ENCODE results near the gene IL10RB.
A peak's percentile ranks its signal among the peaks of the same experiment; 100 is the strongest.

The IL10RB gene

GRCh38 chr21:33324291-33325221 is 58.4 kb downstream of the IL10RB start, which contains the start of gene IFNAR1:
Gene IFNAR1, plus strand, starts transcription at chr21:33324970. Its CDS starts 86 bp downstream, at chr21:33325056.
- TF ChIP-seq ZNF565 (CRISPR knock-in tag; conservative IDR thresholded peaks at IDR 0.05; ENCODE audit: low read depth) (no peak), TCF4 (CRISPR knock-in tag; IDR thresholded peaks at IDR 0.05; ENCODE audit: borderline replicate concordance) (0 out of 2 replicates have a peak, but pooled peaks have one; percentile 15), ZFP3 (CRISPR knock-in tag; IDR thresholded peaks at IDR 0.05) (0 out of 2 replicates have a peak, but pooled peaks have one; percentile 49), ZC3H10 (CRISPR knock-in tag; IDR thresholded peaks at IDR 0.05) (no peak), OSR1 (CRISPR knock-in tag; IDR thresholded peaks at IDR 0.05) (no peak), SNAI2 (CRISPR knock-in tag; IDR thresholded peaks at IDR 0.05) (0 out of 2 replicates have a peak, but pooled peaks have one; percentile 6), GLIS3 (CRISPR knock-in tag; IDR thresholded peaks at IDR 0.05) (no peak), ARNTL (CRISPR knock-in tag; IDR thresholded peaks at IDR 0.05; ENCODE audit: borderline replicate concordance, low read depth) (no peak), PATZ1 (CRISPR knock-in tag; IDR thresholded peaks at IDR 0.05; ENCODE audit: borderline replicate concordance) (no peak), TSHZ2 (CRISPR knock-in tag; IDR thresholded peaks at IDR 0.05) (0 out of 2 replicates have a peak, but pooled peaks have one; percentile 37), BACH2 (CRISPR knock-in tag; IDR thresholded peaks at IDR 0.05; ENCODE audit: borderline replicate concordance) (no peak), CSDC2 (CRISPR knock-in tag; IDR thresholded peaks at IDR 0.05) (no peak)
- peak; percentile 89 for ATAC-seq

GRCh38 chr21:33325222-33326067 is 59.3 kb downstream of the IL10RB start:
- peak; percentile 62 for ATAC-seq
- TF ChIP-seq ISL1 (CRISPR knock-in tag; IDR thresholded peaks at IDR 0.05) = no peak
- TF ChIP-seq PATZ1 (CRISPR knock-in tag; IDR thresholded peaks at IDR 0.05; ENCODE audit: borderline replicate concordance) = no peak

DNA sequence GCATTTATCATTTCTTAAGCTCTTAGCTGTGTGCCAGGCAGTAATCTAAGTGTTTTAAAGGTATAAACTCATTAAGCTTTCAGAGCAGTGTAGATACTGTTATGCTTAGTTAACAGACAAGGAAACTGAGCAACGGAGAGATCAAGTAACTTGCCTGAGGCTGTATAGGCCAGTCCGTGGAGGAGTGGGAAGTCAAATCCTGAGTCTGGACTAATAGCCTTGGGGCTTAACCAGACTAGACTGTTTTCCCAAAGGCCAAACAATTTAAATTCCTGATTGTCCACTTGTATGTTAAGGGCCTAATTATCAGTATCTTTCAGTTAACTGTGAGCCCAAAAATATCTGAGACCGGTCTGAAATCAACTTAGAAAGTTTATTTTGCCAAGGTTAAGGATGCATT is 61.2 kb downstream of the IL10RB start:
- no peak for ATAC-seq
- TF ChIP-seq ZNF70 (CRISPR knock-in tag; IDR thresholded peaks at IDR 0.05) = no peak
- TF ChIP-seq ESRRG (CRISPR knock-in tag; IDR thresholded peaks at IDR 0.05) = no peak
- TF ChIP-seq POU6F1 (CRISPR knock-in tag; IDR thresholded peaks at IDR 0.05; ENCODE audit: borderline replicate concordance, low read depth) = no peak
- TF ChIP-seq RARB (CRISPR knock-in tag; IDR thresholded peaks at IDR 0.05) = no peak
- TF ChIP-seq ZNF565 (CRISPR knock-in tag; conservative IDR thresholded peaks at IDR 0.05; ENCODE audit: low read depth) = no peak
- no peak for TF ChIP-seq ARNTL (CRISPR knock-in tag; IDR thresholded peaks at IDR 0.05; ENCODE audit: borderline replicate concordance, low read depth)
- no peak for TF ChIP-seq OSR1 (CRISPR knock-in tag; IDR thresholded peaks at IDR 0.05)
- no peak for TF ChIP-seq ZFP30 (CRISPR knock-in tag; IDR thresholded peaks at IDR 0.05)
- TF ChIP-seq BACH2 (CRISPR knock-in tag; IDR thresholded peaks at IDR 0.05; ENCODE audit: borderline replicate concordance) = no peak
- no peak for TF ChIP-seq TSHZ2 (CRISPR knock-in tag; IDR thresholded peaks at IDR 0.05)
- TF ChIP-seq ISL1 (CRISPR knock-in tag; IDR thresholded peaks at IDR 0.05) = no peak
- no peak for TF ChIP-seq PATZ1 (CRISPR knock-in tag; IDR thresholded peaks at IDR 0.05; ENCODE audit: borderline replicate concordance)
- TF ChIP-seq CSDC2 (CRISPR knock-in tag; IDR thresholded peaks at IDR 0.05) = no peak

Data from SK-N-SH treated with all-trans-retinoic acid at 6 μM for 48 hours (cell line).